HEK293 (cell line): ENCODE measurements around the gene NOP10.

Experiments used
- CTCF ChIP-seq: fragments of 450-650 bp; formaldehyde crosslinking; IDR thresholded peaks from 2 replicates; pipeline ENCODE4 v1.5.1; 2016; ENCODE audit warnings: missing biosample characterization, missing genetic modification characterization
- KLF16 ChIP-seq: fragments of 450-650 bp; formaldehyde crosslinking; IDR thresholded peaks from 2 replicates; pipeline ENCODE4 v1.5.1; 2017; ENCODE audit warnings: missing biosample characterization, missing genetic modification characterization
- ZIC2 ChIP-seq: fragments of 450-650 bp; formaldehyde crosslinking; IDR thresholded peaks from 2 replicates; pipeline ENCODE4 v1.5.1; 2016; ENCODE audit warnings: missing biosample characterization, missing genetic modification characterization
- ZNF121 ChIP-seq: fragments of 450-650 bp; formaldehyde crosslinking; IDR thresholded peaks from 2 replicates; pipeline ENCODE4 v1.5.1; 2016; ENCODE audit warnings: missing biosample characterization, missing genetic modification characterization
- ZNF138 ChIP-seq: fragments of 450-650 bp; formaldehyde crosslinking; IDR thresholded peaks from 2 replicates; pipeline ENCODE4 v1.5.1; 2016; ENCODE audit warnings: missing biosample characterization, missing genetic modification characterization, borderline replicate concordance
- ZNF404 ChIP-seq: fragments of 450-650 bp; formaldehyde crosslinking; IDR thresholded peaks from 2 replicates; pipeline ENCODE4 v1.5.1; 2017; ENCODE audit warnings: missing biosample characterization, missing genetic modification characterization

- TF ChIP-seq KLF16 (tag by site-specific recombination) (no peak), ZIC2 (no peak), CTCF (no peak), ZNF121 (no peak), ZNF138 (no peak), ZNF404 (tag by site-specific recombination) (no peak)
Observed at GRCh38 chr15:34359416-34359815, 16.5 kb upstream of the NOP10 start.
